ENCODE results near the gene KLHL36.

The KLHL36 gene

GRCh38 chr16:84706856-84707255, 58.5 kb downstream of the KLHL36 start:
- H3K4me1 ChIP-seq (ENCODE audit: control insufficient read depth in 1 of 2, insufficient read depth in 2 of 2, low read length in 2 of 2): peaks cover 35 to 37% of the 10 kb centered on the region in 2 donors
- H3K4me3 ChIP-seq (ENCODE audit: low read depth in 1 of 2, low read length in 2 of 2): no peak overlapping the region
- H3K9me3 ChIP-seq (ENCODE audit: control insufficient read depth in 1 of 2, low read length in 2 of 2): no peaks in the 10 kb centered on the region
- H3K27ac ChIP-seq (ENCODE audit: low read depth, low read length): no peak overlapping the region
- peaks cover 0 to 8% of the 10 kb centered on the region in 2 donors for H3K36me3 ChIP-seq (ENCODE audit: control insufficient read depth in 1 of 2, insufficient read depth in 2 of 2, low read length in 2 of 2)
- H3K27me3 ChIP-seq (ENCODE audit: control insufficient read depth in 1 of 2, insufficient read depth in 2 of 2, low read length in 2 of 2): no peaks in the 10 kb centered on the region
- no peak overlapping the region for H3K9ac ChIP-seq (ENCODE audit: low read depth in 1 of 2, low read length in 2 of 2)

- Histone ChIP-seq H3K4me3 (ENCODE audit: low read depth in 1 of 2, low read length in 2 of 2) (no peak overlapping the region), H3K9ac (ENCODE audit: low read depth in 1 of 2, low read length in 2 of 2) (no peak overlapping the region), H3K36me3 (ENCODE audit: control insufficient read depth in 1 of 2, insufficient read depth in 2 of 2, low read length in 2 of 2) (peaks cover 0 to 8% of the 10 kb centered on the region in 2 donors), H3K27me3 (ENCODE audit: control insufficient read depth in 1 of 2, insufficient read depth in 2 of 2, low read length in 2 of 2) (no peaks in the 10 kb centered on the region), H3K4me1 (ENCODE audit: control insufficient read depth in 1 of 2, insufficient read depth in 2 of 2, low read length in 2 of 2) (peaks cover 16 to 36% of the 10 kb centered on the region in 2 donors), H3K27ac (ENCODE audit: low read depth, low read length) (no peak overlapping the region), H3K9me3 (ENCODE audit: control insufficient read depth in 1 of 2, low read length in 2 of 2) (no peaks in the 10 kb centered on the region)
Measured at GRCh38 chr16:84709609-84710008, 61.3 kb downstream of the KLHL36 start.

GRCh38 chr16:84710686-84711085, 62.4 kb downstream of the KLHL36 start:
- Histone ChIP-seq H3K4me1 (ENCODE audit: control insufficient read depth in 1 of 2, insufficient read depth in 2 of 2, low read length in 2 of 2) (peaks cover 11 to 28% of the 10 kb centered on the region in 2 donors), H3K9me3 (ENCODE audit: control insufficient read depth in 1 of 2, low read length in 2 of 2) (no peaks in the 10 kb centered on the region), H3K27ac (ENCODE audit: low read depth, low read length) (no peak overlapping the region), H3K4me3 (ENCODE audit: low read depth in 1 of 2, low read length in 2 of 2) (no peak overlapping the region), H3K27me3 (ENCODE audit: control insufficient read depth in 1 of 2, insufficient read depth in 2 of 2, low read length in 2 of 2) (no peaks in the 10 kb centered on the region), H3K9ac (ENCODE audit: low read depth in 1 of 2, low read length in 2 of 2) (no peak overlapping the region), H3K36me3 (ENCODE audit: control insufficient read depth in 1 of 2, insufficient read depth in 2 of 2, low read length in 2 of 2) (peaks cover 0 to 9% of the 10 kb centered on the region in 2 donors)

All from duodenal mucosa (tissue), 2 donors.